Hepatocyte (in vitro differentiated cells): ENCODE data around the gene OOSP3.

Experiments used
- CTCF ChIP-seq: fragments of 200-600 bp; sonication (generic); IDR thresholded peaks from 2 replicates; pipeline ENCODE4 v1.5.1; 2016; ENCODE audit warnings: antibody characterized with exemption, mild to moderate bottlenecking; ENCODE audit not compliant: poor library complexity
- EZH2 ChIP-seq: fragments of 200-600 bp; sonication (generic); IDR thresholded peaks from 2 replicates; pipeline ENCODE4 v1.6.1; 2016; ENCODE audit warnings: antibody characterized with exemption, mild to moderate bottlenecking, borderline replicate concordance
- EZH2phosphoT487 ChIP-seq: fragments of 200-600 bp; sonication (generic); IDR thresholded peaks from one replicate; pipeline ENCODE4 v1.6.1; 2018; ENCODE audit warnings: antibody characterized with exemption, mild to moderate bottlenecking, low read depth, moderate library complexity; ENCODE audit not compliant: unreplicated experiment, severe bottlenecking

- TF ChIP-seq CTCF: no peak
- TF ChIP-seq EZH2phosphoT487: no peak
- no peak for TF ChIP-seq EZH2
These were observed 20.8 kb upstream of the OOSP3 start for GRCh38 chr11:59857439-59858434.
